BE2C (cell line): Measurements from ENCODE around the gene IRS2.

ENCODE experiments used
- DNase-seq: peaks from one replicate; pipeline ENCODE4 v3.0.0-alpha.2; 2020
- H3K27me3 ChIP-seq: fragments of 250-450 bp; sonication (Bioruptor Pico); 2 replicates; pipeline ENCODE4 v1.5.1; 2020; ENCODE audit warnings: mild to moderate bottlenecking
- H3K36me3 ChIP-seq: fragments of 250-450 bp; sonication (Bioruptor Pico); 2 replicates; pipeline ENCODE4 v1.5.1; 2020; ENCODE audit warnings: mild to moderate bottlenecking
- H3K4me1 ChIP-seq: fragments of 250-450 bp; sonication (Bioruptor Pico); 2 replicates; pipeline ENCODE4 v1.5.1; 2020
- H3K4me3 ChIP-seq: 2 replicates; pipeline ENCODE4 v1.5.1; 2011; ENCODE audit warnings: low read depth, low read length
- H3K9me3 ChIP-seq: fragments of 250-450 bp; sonication (Bioruptor Pico); 2 replicates; pipeline ENCODE4 v1.5.1; 2020
- TF ChIP-seq, protein P1 (sequence below): IDR thresholded peaks from 2 replicates; pipeline ENCODE4 v1.5.1; 2012; ENCODE audit warnings: mild to moderate bottlenecking, low read depth, low read length

IRS2 gene

DNA sequence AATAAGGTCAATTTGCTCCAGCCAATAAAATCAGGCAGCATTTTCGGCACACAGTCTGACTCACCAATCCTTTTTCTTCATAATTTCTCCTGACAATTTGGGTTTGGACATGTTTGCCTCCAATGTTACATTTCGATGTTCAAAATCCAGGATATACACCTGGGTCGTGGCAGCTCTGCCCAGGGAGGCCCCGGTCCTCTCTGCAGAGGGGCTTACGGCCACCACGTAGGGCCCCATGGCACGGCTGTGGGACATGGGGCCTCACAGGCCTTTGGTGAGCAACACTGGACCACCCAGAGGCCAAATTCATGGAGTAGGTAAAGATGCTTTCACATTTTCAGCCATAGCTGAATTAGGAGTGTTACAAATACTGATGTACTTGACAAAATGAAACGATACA is 25.4 kb downstream of the IRS2 start:
- TF ChIP-seq, protein P1, sequence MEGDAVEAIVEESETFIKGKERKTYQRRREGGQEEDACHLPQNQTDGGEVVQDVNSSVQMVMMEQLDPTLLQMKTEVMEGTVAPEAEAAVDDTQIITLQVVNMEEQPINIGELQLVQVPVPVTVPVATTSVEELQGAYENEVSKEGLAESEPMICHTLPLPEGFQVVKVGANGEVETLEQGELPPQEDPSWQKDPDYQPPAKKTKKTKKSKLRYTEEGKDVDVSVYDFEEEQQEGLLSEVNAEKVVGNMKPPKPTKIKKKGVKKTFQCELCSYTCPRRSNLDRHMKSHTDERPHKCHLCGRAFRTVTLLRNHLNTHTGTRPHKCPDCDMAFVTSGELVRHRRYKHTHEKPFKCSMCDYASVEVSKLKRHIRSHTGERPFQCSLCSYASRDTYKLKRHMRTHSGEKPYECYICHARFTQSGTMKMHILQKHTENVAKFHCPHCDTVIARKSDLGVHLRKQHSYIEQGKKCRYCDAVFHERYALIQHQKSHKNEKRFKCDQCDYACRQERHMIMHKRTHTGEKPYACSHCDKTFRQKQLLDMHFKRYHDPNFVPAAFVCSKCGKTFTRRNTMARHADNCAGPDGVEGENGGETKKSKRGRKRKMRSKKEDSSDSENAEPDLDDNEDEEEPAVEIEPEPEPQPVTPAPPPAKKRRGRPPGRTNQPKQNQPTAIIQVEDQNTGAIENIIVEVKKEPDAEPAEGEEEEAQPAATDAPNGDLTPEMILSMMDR = no peak
- Histone ChIP-seq H3K27me3 (no peaks in the 10 kb centered on the region), H3K4me1 (peaks cover 3% of the 10 kb centered on the region; the same call in 1 of the 2 replicates), H3K4me3 (no peak overlapping the region), H3K36me3 (peaks cover 2% of the 10 kb centered on the region; the same call in 1 of the 2 replicates), H3K9me3 (no peaks in the 10 kb centered on the region)
- no peak for DNase-seq

DNA sequence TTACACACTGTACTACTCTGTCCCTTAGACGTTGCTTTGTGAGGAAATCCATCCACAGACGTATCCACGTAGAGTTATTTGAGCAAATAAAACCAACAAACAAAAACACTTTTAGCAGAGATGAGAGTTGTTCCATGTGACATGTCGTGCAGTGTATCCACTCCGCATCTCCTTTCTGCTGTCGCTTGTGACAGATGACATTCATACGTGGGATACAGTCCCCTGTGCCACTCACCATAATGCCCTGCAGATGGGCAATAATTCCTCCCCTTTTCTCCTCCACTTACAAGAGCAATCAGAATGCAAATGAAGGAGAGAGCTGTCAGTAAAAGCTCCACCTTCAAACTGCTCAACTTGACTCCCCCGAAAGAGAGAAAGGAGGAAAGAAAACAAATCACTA is 26.0 kb downstream of the IRS2 start:
- Histone ChIP-seq H3K4me3 (no peak overlapping the region), H3K27me3 (no peaks in the 10 kb centered on the region), H3K4me1 (peaks cover 3% of the 10 kb centered on the region; the same call in 1 of the 2 replicates), H3K9me3 (no peaks in the 10 kb centered on the region), H3K36me3 (peaks cover 7% of the 10 kb centered on the region)
- no peak for DNase-seq
- TF ChIP-seq, protein P1 = no peak

DNA sequence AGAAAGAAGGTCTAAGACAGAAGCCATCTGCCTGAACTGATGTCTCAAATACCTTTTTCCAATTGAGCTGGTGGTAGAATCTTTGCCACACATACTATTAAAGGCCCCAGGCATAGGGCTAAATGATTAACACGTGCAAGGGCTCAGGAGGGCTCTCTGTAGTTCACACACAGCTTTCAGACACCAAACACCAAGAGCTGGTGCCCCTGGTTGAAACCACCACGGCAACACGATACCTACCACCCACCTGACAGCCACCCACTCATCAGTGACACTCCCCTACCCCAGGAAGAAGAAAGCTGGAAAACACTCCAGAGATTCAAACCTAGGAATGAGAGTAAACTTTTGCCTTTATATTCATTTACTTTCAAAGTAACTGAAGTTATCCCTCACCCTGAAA is 26.8 kb downstream of the IRS2 start:
- H3K36me3 ChIP-seq = peaks cover 7% of the 10 kb centered on the region
- TF ChIP-seq, protein P1 = no peak
- DNase-seq = no peak
- H3K27me3 ChIP-seq = no peaks in the 10 kb centered on the region
- H3K9me3 ChIP-seq = no peaks in the 10 kb centered on the region
- H3K4me1 ChIP-seq = peaks cover 3% of the 10 kb centered on the region; the same call in 1 of the 2 replicates
- no peak overlapping the region for H3K4me3 ChIP-seq

DNA sequence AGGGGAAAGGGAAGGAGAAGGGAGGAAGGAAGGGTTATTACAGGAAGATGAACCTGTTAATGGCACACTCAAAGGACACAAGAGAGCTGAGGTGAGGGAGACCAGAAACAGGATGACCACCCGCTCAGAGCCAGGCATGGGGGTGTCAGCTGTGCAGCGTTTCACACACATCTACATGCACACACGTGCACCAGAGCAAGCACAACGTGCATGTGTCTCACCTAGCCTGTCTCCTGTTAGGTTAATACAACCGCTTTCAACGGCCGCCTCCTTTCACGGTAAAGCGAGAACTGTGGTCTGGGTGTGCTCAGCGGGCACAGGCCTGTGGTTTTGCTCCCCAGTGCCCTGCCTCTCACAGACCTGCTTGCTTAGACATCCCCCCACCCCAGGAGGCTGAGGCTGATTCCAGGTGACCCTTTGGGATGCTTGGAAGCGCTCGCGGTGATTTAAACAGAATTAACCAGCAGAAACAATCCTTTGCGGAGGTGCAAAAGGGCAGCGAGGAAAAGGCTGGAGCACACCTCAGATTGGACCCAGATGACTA is 27.4 kb downstream of the IRS2 start:
- Histone ChIP-seq H3K4me1 (peaks cover 3% of the 10 kb centered on the region; the same call in 1 of the 2 replicates), H3K4me3 (no peak overlapping the region), H3K36me3 (peaks cover 7% of the 10 kb centered on the region), H3K9me3 (no peaks in the 10 kb centered on the region), H3K27me3 (no peaks in the 10 kb centered on the region)
- DNase-seq = no peak
- TF ChIP-seq, protein P1 = no peak

DNA sequence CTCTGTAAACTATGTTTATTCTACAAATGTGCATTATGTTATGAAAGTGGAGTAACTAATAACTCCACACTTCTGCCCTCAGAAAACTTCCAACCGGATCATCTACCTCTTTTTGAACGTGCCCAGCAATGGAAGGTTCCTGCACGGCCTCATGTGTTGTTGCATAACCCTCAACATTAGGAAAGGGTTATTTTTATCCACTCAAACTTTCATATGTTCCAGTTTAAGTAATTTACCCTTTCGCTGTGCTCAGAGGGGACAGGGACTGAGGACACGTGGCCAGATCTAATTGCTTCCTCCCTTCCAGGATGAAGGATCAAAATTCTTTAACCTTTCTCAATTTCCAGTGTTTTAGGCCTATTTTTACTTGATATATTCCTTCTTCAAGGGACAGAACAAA is 29.6 kb downstream of the IRS2 start:
- no peak for DNase-seq
- TF ChIP-seq, protein P1 = no peak
- Histone ChIP-seq H3K4me1 (peaks cover 3% of the 10 kb centered on the region; the same call in 1 of the 2 replicates), H3K36me3 (peaks cover 10% of the 10 kb centered on the region), H3K27me3 (no peaks in the 10 kb centered on the region), H3K4me3 (no peak overlapping the region), H3K9me3 (no peaks in the 10 kb centered on the region)

DNA sequence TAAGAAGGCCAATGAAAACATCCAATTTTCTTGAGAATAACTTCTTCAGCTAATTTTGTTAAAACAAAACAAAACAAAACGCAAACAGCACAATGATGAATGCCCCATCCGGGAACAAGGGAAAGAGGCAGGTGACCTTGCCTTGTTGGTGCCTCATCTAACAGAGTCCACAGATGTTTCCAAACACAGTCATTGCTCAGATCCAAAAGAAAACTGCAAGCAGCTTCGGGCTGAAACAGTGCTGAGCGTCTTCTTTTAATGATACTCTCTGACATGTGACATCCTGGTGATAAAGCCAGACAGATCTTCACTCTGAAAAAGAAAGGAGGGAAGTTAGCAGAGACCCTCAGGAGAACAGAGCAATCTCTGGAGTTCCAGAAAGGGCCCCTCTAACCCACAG is 30.4 kb downstream of the IRS2 start:
- peaks cover 10% of the 10 kb centered on the region for H3K36me3 ChIP-seq
- TF ChIP-seq, protein P1 = no peak

More for the DNA sequence above, 30.4 kb downstream of the IRS2 start:
- Histone ChIP-seq H3K27me3 (no peaks in the 10 kb centered on the region), H3K4me3 (no peak overlapping the region), H3K9me3 (no peaks in the 10 kb centered on the region), H3K4me1 (peaks cover 3% of the 10 kb centered on the region; the same call in 1 of the 2 replicates)
- no peak for DNase-seq
